GM18520 (cell line): ENCODE measurements around the gene CXXC1.
A peak's percentile ranks its signal among the peaks of the same experiment; 100 is the strongest.
"Not testable (repeated sequence)": the region's sequence is repeated elsewhere in the genome, so short reads cannot be mapped to it uniquely, and the experiment has no call there.

Source experiments
- ATAC-seq: cut with Tn5 transposase; IDR thresholded peaks from one replicate; pipeline ENCODE4 v1.9.1; 2021; ENCODE audit not compliant: unreplicated experiment

CXXC1 gene

DNA sequence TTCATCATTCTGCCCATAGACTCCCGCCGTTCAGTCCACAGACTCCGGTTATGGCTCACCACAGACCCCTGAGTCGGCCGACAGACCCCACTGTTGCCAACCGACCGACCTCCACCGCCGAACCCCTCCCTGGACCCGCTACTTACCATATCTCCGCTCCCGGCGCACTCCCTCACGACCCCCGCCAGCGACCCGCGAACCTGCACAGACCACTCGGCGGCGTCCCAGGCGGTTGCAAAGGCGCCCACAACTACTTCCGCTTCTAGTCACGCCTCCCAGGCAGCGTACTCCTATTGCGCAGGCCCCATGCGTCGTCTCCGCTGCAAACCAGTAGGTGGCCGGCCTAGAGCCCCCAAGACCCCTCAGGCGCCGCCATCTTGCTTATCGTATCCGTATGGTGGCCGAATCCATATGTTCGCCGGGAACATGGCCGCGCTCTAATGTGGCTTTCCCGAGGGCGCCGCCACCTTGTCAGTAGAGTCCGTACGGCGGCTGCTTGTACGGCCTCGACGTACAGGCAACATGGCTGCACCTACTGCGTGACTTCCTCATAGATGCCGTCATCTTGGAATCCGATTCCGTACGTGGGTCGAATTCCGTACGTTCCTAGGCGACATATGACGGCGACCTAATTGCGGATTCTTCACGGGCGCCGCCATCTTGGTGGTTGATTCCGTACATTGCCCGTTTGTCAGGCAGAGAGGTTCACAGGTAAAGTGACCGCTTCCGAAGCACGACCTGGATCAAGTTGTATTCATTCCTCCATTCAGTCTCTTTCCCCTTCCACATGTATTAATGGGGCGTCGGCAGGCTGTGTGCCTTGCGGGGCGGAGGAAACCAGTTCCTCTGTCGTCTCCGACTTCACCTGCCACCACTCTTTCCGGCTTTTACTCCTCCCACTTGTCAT, at the start of gene CXXC1:
TSS of gene CXXC1 (minus strand) at position 252 of the 907 bp plus-strand sequence. CDS start at position 149, 103 bp downstream.
- ATAC-seq = peak; percentile 91

- ATAC-seq = no peak
Observed at GRCh38 chr18:50334546-50335152, 47.2 kb upstream of the CXXC1 start.

DNA sequence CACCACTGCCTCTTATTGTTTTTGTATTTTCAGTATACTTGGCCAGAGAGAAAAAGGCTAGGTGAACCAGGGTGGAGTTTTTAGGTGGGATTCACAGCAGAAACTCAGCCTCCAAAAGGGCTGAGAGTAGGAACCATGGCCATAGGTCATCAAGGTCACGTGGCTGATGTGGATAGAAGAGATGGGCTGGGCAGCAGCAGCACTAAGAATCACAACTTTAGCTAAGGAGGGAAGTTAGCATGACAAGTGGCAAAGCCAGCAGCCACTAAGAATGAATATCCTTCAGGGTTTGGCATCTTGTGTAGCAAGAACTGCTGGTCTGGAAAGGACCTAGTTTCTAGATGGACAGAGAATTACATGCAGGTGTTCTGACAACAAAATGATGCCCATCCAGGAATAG, 44.2 kb upstream of the CXXC1 start:
- no peak for ATAC-seq

GRCh38 chr18:50330176-50330575, 42.7 kb upstream of the CXXC1 start:
- no peak for ATAC-seq

DNA sequence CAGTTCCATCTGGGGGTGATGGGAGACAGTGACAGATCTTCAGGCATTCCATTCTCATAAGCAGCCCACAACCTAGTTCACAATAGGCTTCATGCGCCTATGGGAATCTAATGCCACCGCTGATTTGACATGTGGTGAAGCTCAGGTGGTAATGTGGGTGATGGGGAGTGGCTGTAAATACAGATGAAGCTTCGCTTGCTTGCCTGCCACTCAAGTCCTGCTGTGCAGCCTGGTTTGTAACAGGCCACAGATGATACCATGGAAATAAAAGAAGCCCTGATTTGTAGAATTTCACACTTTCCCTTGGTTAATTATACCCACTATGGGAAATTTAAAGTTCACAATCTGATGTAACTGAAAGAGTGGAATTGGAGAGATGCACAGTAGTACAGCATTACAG, 40.5 kb upstream of the CXXC1 start:
- no peak for ATAC-seq

DNA sequence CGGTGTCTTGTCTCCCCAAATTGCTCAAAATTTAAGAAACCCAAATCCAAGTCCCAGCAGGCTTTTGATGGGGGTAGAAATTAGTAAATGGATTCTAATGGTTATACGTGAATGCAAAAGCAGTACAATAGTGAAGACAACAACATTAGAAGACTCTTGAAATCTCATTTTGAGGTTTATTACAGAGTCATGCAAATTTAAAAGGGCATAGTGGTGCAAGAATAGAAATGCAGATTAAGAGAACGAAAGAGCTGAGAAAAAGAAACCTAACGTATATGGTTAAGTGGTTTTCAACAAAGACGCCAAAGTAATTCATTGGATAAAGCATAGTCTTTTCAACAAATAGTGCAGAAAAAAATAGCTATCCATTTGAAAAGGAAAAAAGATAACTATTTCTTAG, 33.2 kb upstream of the CXXC1 start:
- ATAC-seq = peak; percentile 74

DNA sequence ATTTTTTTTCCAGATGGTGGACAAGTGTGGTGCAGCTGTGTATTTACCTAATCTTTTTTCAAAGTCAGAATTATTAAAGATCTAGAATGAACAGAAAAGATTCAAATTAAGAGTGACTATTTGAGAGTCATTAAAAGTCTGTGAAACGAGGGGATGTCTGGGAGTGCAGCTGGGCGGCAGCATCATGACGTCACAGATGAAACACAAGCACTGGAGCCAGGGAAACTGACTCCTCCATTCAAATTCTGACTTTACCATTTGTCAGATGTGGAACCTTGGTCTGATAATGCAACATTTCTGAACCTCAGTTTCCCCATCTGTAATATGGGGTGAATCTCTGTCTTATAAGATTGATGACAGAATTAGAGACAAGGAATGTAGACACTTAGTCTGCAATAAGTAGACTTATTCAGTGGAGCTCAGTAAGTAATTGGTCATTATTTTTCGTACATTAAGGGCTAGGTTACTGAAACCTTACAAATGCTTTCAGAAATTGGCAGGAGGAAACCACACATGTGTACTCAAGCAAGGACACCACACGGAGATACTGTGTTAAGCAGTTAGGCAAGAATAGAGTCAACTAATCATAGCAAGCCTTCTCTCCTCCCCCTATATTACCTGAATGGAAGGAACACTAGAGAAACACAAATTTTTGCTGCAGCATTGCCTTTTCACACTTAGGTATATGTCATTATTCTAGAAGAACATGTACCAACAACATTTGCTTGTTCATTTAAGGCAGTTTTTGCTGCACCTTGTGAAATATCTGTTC, 27.8 kb upstream of the CXXC1 start:
- peak; percentile 56 for ATAC-seq

GRCh38 chr18:50313873-50314460, 26.5 kb upstream of the CXXC1 start:
- ATAC-seq = no peak

DNA sequence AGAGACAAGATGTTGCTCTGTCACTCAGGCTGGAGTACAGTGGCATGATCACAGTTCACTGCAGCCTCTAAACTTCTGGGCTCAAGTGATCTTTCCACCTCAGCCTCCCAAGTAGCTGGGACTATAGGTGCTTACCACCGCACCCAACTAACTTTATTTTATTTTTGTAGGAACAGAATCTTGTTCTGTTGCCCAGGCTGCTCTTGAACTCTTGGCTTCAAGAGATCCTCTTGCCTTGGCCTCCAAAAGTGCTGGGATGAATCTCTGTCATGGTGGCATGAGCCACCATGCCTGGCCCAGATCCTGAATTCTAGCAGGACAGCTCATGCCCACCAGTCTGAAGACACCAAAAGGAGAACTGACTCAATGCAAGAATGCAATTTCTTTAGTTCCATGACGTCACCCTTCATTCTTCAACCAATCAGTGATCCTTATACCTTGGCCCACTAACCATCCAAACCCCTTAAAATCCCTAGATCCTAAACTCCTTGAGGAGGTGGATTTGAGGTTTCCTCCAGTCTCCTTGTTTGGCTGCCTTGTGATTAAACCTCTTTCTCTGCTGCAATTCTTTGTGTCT, 25.6 kb upstream of the CXXC1 start:
- peak; percentile 9 for ATAC-seq

DNA sequence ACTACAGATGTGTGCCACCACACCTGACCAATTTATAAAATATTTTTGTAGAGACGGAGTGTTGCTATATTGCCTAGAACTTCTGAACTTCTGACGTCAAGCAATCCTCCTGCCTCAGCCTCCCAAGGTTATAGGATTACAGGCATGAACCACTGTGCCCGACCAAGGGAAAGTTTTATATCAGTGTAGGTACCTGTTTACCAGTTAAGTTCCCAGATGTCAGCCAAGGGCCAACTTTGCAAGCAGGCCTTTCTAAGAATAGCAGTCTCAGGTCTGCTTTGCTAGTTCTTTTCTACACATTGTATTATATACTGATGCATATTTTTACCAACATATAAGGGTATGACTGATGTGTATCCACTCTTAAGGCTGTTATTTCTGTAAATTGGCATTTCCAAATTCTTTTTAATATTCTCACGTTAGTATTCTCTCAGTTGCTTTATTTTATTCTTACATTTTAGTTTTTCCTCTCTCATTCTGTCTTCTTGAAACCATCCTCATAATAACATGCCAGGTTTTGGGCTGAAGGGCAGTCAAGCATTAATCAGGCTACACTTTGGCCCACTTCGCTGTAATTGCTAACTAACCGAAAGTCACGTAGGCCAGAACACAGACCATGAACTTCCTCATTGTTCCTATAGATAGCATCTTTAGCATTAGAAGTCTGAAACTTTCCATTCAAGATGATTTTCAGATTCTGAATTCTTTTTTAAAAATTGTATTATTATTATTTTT, 25.0 kb upstream of the CXXC1 start:
- ATAC-seq = peak; percentile 49

DNA sequence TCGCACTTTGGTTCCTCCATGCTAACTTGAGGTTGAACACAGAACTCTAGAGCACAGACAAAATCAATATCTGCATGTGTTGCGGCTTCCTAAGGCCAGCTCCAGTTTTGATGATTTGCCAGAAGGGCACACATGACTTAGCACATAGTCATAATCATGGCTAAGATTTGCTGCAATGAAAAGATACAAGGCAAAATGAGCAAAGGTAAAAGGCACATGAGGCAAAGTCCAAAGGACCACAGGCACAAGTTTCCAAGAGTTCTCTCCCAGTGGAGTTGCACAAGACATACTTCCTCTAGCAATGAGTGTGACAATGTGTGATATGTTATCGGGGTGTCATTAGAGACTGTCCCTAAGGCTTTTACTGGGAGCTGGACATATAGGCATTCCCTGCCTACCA, 24.2 kb upstream of the CXXC1 start:
- no peak for ATAC-seq

GRCh38 chr18:50310080-50310479, 22.6 kb upstream of the CXXC1 start:
- no peak for ATAC-seq

DNA sequence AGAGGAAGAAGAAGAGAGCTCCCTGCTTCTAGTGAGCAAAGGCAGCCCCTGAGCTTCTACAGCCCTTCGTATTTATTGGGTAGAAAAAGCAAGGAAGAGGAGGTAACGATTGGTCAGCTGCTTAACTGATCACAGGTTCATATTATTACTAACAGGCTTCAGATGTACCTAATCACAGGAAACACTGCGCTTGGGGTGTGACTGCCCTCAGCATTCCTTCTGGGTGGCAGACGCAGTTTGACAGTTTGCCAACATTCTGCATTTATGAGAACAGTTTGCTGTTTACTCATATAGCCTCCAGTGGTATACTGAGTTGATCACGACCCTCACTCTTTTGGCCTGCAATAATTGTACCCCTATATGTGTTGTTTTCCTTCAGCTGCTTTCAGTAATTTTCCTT, 21.4 kb upstream of the CXXC1 start:
- not testable (repeated sequence) for ATAC-seq

DNA sequence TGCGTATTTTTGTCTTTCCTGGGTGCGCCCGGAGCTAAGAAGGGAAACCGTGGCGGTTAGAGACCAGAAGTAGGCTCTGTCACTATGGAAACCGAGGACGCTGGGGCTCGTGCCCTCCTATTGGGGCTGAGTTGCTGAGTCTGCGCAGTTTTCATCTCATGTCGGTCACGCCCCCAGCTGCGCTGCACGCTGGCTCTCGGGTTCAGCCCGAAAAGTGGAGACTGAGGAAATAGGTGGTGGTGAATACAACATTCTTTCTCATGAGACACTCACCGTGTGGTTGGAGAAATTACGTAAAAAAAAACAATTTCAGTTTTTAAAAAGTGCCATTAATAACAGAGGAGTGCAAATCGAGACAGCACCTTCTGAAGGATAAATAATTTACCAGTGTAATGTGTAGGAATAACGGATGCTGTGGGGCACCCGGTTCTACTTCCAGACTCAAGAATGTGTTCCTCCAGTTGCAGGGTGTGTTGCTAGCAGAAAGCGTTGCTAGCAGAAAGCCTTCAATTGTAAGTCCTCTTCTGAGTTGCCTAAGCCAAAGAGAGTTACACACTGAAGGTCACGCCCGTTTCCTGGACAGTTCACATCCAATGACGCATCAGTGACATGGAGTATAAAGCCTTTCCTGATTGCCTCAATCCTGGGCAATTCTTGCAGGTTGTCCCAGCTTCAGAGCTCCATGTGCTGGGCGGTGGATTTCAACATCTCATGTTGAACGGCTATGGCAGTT, 20.4 kb upstream of the CXXC1 start:
- peak; percentile 83 for ATAC-seq

DNA sequence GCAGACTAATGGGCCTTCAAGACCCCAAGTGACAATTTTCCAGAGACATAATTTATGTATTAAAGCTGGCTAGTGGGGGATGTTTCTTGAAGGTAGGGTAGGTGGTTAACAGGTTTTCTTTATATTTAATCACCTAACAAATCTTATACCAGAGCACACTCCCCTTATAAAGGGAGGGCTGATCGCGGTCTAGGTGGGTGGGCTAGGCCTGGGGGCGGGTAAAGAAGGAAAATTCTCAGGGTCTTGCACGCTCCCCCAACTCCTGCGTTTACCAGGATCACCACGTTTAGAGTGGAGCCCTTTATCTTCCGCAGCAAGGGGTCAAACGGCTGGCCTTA, 19.9 kb upstream of the CXXC1 start:
- ATAC-seq = no peak

GRCh38 chr18:50306944-50307343, 19.5 kb upstream of the CXXC1 start:
- ATAC-seq = no peak

- no peak for ATAC-seq
Observed at GRCh38 chr18:50301074-50301473, 13.6 kb upstream of the CXXC1 start.

- no peak for ATAC-seq
Observed at GRCh38 chr18:50299626-50300388, 12.3 kb upstream of the CXXC1 start.
